ENCODE data around the gene MSX1.

MSX1 gene

GRCh38 chr4:4849106-4849505 is 10.4 kb upstream of the MSX1 start:
- FAIRE-seq, result no peak
- DNase-seq (ENCODE audit: insufficient read length, low spot score), result no peak
- TF ChIP-seq PAX5 (IDR thresholded peaks at IDR 0.05; ENCODE audit: insufficient read depth, low read length, severe bottlenecking) (no peak), TAF1 (IDR thresholded peaks at IDR 0.05; ENCODE audit: low read depth, low read length) (no peak), POLR2AphosphoS5 (IDR thresholded peaks at IDR 0.05; ENCODE audit: low read depth, low read length) (no peak)

- DNase-seq (ENCODE audit: insufficient read length, low spot score) (no peak), FAIRE-seq (no peak)
- no peak for TF ChIP-seq SPI1 (IDR thresholded peaks at IDR 0.05; ENCODE audit: low read depth, low read length)
- TF ChIP-seq PAX5 (IDR thresholded peaks at IDR 0.05; ENCODE audit: insufficient read depth, low read length, severe bottlenecking), result no peak
Measured at GRCh38 chr4:4849524-4850193, 9.8 kb upstream of the MSX1 start.

DNA sequence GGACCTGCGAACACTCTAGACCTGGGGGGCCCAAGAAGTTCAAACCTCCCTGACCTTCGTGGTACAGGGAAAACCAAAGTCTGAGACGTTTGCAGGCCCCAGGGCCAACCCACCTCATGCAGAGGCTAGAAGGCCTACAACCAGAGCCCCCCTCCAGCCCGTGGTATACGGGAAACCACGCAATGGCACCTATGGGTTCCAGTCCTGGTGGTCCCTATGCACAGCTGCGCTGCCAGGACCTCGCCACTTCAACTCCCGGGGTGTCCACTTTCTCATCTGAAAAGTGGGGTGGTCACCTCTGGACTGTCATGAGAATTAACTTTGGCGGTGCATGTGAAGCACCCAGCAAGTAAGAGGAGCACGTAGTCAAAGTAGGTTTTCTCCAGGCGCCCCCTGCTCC is 8.4 kb upstream of the MSX1 start:
- TF ChIP-seq POLR2AphosphoS5 (IDR thresholded peaks at IDR 0.05; ENCODE audit: low read depth, low read length) (no peak), POLR2A (IDR thresholded peaks at IDR 0.05; ENCODE audit: low read depth, low read length) (no peak), TAF1 (IDR thresholded peaks at IDR 0.05; ENCODE audit: low read depth, low read length) (no peak), POU2F2 (IDR thresholded peaks at IDR 0.05; ENCODE audit: low read depth, low read length) (no peak), SPI1 (IDR thresholded peaks at IDR 0.05; ENCODE audit: low read depth, low read length) (no peak), PAX5 (IDR thresholded peaks at IDR 0.05; ENCODE audit: insufficient read depth, low read length, severe bottlenecking) (no peak)
- no peak for DNase-seq (ENCODE audit: insufficient read length, low spot score)
- FAIRE-seq, result no peak

DNA sequence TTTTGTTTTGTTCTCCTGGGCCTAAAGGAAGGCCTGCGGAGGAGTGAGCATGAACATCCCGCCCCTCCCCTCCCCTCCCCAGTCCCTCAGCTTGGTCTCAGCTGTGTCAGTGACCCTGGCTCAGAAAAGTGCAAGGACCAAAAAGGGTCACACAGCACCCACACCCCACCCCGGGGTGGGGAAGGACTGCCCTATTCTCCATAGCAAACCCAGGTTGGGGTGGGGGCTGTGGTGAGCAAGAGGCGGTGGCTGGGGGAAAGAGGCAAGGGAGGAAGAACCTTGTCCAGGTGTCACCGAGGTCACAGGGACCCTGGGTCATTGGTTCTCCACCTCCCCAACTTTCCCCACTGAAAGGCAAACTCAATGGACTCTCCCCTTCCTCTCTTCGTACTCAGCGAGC is 7.6 kb upstream of the MSX1 start:
- no peak for FAIRE-seq
- no peak for TF ChIP-seq PAX5 (IDR thresholded peaks at IDR 0.05; ENCODE audit: insufficient read depth, low read length, severe bottlenecking)
- no peak for TF ChIP-seq TAF1 (IDR thresholded peaks at IDR 0.05; ENCODE audit: low read depth, low read length)
- no peak for TF ChIP-seq SPI1 (IDR thresholded peaks at IDR 0.05; ENCODE audit: low read depth, low read length)
- TF ChIP-seq POLR2AphosphoS5 (IDR thresholded peaks at IDR 0.05; ENCODE audit: low read depth, low read length), result no peak
- TF ChIP-seq POLR2A (IDR thresholded peaks at IDR 0.05; ENCODE audit: low read depth, low read length), result no peak
- TF ChIP-seq POU2F2 (IDR thresholded peaks at IDR 0.05; ENCODE audit: low read depth, low read length), result no peak
- DNase-seq (ENCODE audit: insufficient read length, low spot score), result no peak

GRCh38 chr4:4852591-4853362 is 6.7 kb upstream of the MSX1 start:
- no peak for DNase-seq (ENCODE audit: insufficient read length, low spot score)
- no peak for FAIRE-seq

DNA sequence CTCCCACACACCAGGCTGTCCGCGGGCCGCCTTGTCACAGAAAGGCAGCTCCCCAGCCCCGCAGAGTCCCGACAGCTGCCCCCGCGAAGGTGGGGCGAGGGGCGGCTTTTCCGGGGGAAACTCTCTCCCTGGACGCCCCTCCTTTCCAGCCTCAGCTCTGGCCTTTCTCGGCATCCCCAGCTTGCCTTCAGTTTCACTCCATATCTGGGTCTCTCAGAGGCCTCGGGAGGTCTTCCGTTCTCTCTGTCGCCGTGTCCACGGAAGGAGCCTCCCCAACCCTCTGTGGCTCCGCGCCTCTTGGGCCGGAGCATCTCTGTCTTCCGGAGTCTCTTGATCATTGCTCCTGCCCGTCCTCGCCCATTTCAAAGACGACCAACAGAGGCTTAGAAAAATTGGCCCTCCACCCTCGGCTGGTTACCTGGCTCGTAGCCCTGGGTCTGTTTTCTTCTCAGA is 6.1 kb upstream of the MSX1 start:
- DNase-seq (ENCODE audit: insufficient read length, low spot score) (no peak), FAIRE-seq (no peak)
- TF ChIP-seq PAX5 (IDR thresholded peaks at IDR 0.05; ENCODE audit: insufficient read depth, low read length, severe bottlenecking) (no peak), POLR2AphosphoS5 (IDR thresholded peaks at IDR 0.05; ENCODE audit: low read depth, low read length) (no peak), POU2F2 (IDR thresholded peaks at IDR 0.05; ENCODE audit: low read depth, low read length) (no peak)

More at GRCh38 chr4:4852591-4853362, 6.7 kb upstream of the MSX1 start:
- TF ChIP-seq POLR2A (IDR thresholded peaks at IDR 0.05; ENCODE audit: low read depth, low read length), result no peak
- no peak for TF ChIP-seq POLR2AphosphoS5 (IDR thresholded peaks at IDR 0.05; ENCODE audit: low read depth, low read length)
- no peak for TF ChIP-seq SPI1 (IDR thresholded peaks at IDR 0.05; ENCODE audit: low read depth, low read length)
- TF ChIP-seq TAF1 (IDR thresholded peaks at IDR 0.05; ENCODE audit: low read depth, low read length), result no peak
- TF ChIP-seq POU2F2 (IDR thresholded peaks at IDR 0.05; ENCODE audit: low read depth, low read length), result no peak
- TF ChIP-seq PAX5 (IDR thresholded peaks at IDR 0.05; ENCODE audit: insufficient read depth, low read length, severe bottlenecking), result no peak

- FAIRE-seq (no peak), DNase-seq (ENCODE audit: insufficient read length, low spot score) (no peak)
- no peak for TF ChIP-seq POLR2A (IDR thresholded peaks at IDR 0.05; ENCODE audit: low read depth, low read length)
Measured at GRCh38 chr4:4853921-4854648, 5.4 kb upstream of the MSX1 start.

DNA sequence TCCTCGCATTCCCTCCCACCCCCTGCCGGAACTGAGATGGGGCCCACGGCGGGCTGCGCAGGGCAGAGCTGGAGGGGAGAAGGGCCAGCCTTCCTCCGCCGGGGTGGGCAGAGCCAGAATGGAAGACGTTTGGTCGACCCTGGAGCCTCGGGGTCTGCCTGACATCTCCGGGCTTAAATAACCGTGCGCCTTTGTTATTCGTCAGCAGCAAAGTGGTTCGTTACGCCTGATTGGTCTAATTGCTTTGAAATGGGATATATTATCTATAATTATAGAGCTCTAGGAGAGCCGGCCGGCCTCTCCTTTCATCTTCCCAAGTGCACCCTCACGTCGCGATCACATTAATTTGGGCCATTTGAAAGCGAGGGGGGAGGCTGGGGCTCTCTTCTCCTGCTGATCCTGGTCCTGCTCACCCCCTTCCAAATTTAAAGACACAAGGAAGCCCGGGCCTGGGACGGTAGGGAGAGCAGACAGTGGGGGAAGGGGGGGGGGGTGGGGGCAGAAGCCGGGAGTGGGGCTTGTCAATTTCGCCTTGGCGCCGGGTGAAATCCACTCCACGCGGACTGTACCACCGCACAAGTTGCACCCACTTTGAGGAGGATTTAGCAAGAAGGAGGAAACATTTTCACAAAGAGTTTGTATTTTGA is 4.7 kb upstream of the MSX1 start:
- TF ChIP-seq POU2F2 (IDR thresholded peaks at IDR 0.05; ENCODE audit: low read depth, low read length), result no peak
- TF ChIP-seq POLR2AphosphoS5 (IDR thresholded peaks at IDR 0.05; ENCODE audit: low read depth, low read length), result no peak
- no peak for TF ChIP-seq TAF1 (IDR thresholded peaks at IDR 0.05; ENCODE audit: low read depth, low read length)
- no peak for TF ChIP-seq POLR2A (IDR thresholded peaks at IDR 0.05; ENCODE audit: low read depth, low read length)
- TF ChIP-seq SPI1 (IDR thresholded peaks at IDR 0.05; ENCODE audit: low read depth, low read length), result no peak
- FAIRE-seq (no peak), DNase-seq (ENCODE audit: insufficient read length, low spot score) (no peak)

DNA sequence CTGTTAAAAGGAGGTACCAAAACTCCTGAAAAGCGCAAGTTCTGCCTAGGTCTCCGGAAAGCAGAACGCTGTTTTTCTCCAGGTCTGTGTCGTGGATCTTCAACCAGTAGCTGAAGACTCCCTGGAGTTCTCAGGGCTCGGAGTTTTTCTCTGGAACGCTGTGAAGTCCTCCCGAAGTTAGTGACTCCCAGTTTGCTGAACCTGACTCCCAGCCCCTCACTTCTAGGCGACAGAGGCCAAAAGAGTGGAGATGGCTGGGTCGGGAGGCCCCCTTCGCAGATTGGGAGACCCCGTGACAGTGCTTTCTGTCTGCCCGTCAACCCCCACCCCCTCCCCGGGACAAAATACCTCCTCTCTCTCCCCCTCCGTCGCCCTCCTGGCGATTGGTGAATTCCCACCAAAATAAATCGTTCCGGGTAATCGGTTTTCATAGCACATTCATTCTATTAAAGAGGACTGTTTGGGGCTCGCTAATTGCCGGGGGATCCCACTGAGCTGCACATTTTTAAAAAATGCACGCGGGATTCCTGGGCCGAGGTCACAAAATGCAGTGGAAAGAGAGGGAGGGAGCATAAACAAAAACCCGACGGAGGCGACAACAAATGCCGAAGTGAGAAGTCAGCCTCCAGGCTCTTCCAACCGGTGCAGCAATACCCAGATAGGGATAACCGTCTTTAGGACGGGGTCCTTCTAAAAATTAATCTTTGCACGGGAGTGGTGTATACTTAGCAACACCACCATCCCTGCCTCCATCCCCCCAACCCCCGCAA is 4.0 kb upstream of the MSX1 start:
- DNase-seq (ENCODE audit: insufficient read length, low spot score) (no peak), FAIRE-seq (no peak)
- no peak for TF ChIP-seq SPI1 (IDR thresholded peaks at IDR 0.05; ENCODE audit: low read depth, low read length)
- no peak for TF ChIP-seq TAF1 (IDR thresholded peaks at IDR 0.05; ENCODE audit: low read depth, low read length)
- no peak for TF ChIP-seq PAX5 (IDR thresholded peaks at IDR 0.05; ENCODE audit: insufficient read depth, low read length, severe bottlenecking)
- no peak for TF ChIP-seq POLR2AphosphoS5 (IDR thresholded peaks at IDR 0.05; ENCODE audit: low read depth, low read length)
- TF ChIP-seq POLR2A (IDR thresholded peaks at IDR 0.05; ENCODE audit: low read depth, low read length), result no peak
- no peak for TF ChIP-seq POU2F2 (IDR thresholded peaks at IDR 0.05; ENCODE audit: low read depth, low read length)

All from GM12891 (cell line).